Endothelial cell of hepatic sinusoid (primary cell): ENCODE data around the gene TOX3.

Experiments used
- in situ Hi-C: cut with HindIII; loops from 2 replicates; pipeline ENCODE4 v1.10.0; 2017; ENCODE audit warnings: low sequenced_read_pairs

TOX3 gene

DNA sequence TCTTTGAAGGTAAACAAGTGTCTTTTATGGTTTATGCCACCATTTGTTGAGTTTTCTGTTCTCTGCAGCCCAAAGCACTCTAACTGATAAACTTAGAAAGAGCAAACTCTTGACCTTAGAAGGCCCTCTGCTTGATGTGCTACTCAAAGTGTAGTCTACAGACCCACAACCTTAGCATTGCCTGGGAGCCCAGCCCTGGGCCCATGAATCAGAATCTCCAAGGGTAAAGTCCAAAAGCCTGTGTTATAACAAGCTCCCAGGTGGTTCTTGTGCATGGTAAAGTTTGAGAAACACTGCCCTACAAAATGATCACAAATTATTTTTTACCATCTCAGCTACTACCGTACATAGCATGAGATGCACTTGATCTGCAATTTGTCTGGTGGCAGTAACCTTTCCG, 6.0 kb downstream of the TOX3 start:
- in situ Hi-C loops, result loop anchor here (10.0 kb wide), 1 partner anchor 464 kb away; no protein-coding TSS in a partner anchor

DNA sequence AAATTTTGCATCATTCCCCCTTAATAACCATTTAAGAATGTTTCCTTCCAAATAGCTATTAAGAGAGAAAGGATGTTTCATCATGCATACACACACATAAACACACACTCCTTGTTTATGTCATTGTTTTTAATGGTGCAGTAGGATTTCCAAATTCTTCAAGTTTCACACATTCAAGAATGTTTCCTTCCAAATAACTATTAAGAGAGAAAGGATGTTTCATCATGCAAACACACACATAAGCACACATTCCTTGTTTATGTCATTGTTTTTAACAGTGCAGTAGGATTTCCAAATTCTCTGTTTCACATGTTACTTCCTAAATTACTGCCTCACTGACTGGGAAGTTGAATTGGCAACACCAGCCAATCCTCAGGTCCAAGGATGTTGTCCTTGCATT, 7.8 kb downstream of the TOX3 start:
- in situ Hi-C loops, result no loop called here

DNA sequence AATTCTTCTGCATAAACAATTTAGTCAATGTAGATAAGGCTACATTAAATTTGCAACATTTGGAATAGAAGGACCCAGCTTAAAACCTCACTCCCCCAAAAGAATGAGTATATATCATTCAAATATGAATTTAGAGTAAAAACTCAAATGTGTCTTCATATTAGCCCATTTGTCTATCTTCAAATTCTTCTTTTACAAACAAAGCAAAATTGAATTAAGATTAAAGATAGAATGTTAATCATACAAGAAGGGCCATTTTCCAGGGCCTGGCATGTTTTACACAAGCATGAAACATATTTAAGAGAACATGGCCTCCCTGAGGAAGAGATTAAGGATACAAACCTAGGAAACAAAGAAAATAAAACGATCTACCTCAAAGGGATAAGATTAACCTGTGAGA, 8.4 kb downstream of the TOX3 start:
- in situ Hi-C loops, result no loop called here

DNA sequence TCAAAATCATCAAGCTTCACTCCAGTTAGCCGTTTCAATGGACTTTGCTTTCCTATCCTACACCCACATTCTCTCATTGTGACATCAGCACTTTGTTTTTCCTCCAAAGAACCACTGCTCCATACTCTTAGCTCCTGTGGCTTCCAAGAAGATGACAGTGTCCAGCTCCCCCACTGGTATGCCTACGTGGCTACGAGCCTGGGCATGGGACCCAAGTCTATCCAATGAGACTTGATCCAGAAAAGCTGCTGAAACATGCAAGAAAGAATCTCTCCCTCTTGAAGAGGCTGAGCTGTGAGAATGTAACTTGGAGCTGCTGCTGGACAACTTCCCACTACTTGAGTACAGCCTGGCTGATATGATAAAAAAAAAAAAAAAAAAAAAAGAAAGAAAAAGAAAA, 9.4 kb downstream of the TOX3 start:
- in situ Hi-C loops, result no loop called here

DNA sequence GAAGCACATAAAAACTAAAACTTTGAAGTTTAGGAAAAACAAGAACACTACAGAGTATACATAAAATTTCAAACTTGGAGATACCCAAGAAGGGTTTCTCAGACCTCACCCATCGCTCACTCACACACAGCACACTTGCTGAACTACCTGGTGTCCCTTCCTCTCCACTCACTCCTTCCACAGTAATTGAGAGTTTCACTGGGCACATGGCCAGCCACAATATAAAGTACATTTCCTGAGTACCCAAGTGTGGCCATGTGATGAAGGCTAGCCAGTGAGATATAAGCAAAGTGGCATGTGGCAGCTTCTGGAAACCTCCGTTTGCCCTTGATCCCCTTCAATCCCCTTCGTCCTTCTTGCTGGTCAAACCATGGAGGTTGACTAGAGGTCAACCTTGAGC, 11.9 kb downstream of the TOX3 start:
- in situ Hi-C loops, result no loop called here

DNA sequence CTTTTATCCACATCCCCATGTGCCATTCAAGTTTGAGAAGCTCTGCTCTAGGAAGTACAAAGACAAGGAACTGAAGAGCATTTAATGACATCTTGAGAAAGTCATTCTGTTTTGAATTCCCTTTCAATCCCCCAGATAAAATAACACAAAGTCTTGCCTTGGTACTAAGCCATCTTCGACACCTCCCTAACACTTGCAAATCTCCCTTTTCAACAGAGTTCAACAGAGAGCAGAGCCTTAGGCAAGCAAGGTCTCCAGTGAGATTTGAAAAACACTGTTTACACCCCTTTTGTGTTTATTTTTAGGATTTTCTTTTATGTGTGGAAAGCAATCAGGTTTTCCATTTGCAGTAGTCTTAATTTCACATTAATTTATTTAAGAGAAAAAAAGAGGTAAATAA, 13.6 kb downstream of the TOX3 start:
- in situ Hi-C loops, result no loop called here

DNA sequence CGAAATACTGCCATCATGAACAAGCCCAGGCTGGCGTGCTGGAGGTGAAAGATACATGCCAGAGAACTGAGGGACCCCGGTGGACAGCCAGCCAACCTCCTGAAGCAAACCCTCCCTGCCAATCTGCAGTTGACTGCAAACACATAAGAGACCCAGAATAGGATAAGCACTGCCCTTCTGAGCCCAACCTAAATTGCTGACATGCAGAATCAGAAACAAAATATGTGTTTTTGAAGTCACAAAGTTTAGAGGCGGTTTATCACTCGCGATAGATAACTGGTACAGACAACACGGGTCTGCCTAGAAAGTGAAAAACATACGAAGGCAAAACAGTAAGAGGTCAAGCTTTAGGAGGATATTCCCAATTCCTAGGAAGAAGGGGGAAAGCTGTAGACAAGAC, 14.6 kb downstream of the TOX3 start:
- in situ Hi-C loops, result no loop called here

DNA sequence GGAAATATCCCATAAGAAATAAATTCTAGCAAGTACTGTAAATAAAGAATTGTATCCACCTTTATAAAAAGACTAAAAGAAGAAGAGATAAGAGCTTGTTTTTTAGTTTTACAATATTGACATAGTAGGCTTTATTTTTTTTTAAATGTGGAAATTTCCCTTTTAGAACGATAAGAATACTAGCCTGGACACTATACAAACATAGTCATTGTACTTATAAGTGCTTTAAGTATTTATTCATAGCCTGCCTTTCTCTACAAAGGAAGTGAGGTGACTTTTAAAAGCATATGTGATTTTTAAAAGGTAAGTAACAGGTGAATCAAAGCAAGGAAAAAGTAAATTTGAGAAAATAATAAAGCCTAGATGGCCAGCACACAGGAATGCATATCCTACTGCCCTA, 17.7 kb downstream of the TOX3 start:
- in situ Hi-C loops, result no loop called here

DNA sequence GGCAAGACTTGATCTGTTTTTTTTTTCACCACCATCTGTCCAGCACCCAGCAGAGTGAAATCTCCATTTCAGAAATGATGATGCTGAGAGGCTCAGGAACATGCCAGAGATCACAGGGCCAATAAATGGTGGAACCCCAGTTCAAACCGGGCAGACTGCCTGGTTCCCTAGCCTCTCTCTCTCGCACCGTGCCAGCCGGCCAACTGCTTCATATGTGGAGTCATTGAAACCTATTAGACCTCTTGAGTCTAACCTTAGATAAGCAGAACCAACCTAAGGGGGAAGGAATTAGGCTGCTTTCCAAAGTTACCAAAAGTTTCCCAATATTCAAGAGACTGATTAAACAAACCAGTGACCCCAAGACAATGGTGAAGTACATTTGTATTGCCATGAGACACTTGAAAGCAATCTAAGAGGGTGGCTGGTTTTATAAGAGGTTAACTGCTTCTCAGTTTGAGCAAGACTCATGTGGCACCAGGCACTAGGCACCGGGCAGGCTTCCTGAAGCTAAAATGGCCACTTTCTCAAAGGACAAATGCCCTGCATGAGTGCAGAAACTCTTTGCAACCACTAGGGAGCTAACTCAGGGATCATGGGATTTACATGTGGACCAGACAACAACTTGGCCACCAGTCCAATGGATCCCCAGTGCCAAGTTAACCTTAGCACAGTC, 18.4 kb downstream of the TOX3 start:
- in situ Hi-C loops, result no loop called here

DNA sequence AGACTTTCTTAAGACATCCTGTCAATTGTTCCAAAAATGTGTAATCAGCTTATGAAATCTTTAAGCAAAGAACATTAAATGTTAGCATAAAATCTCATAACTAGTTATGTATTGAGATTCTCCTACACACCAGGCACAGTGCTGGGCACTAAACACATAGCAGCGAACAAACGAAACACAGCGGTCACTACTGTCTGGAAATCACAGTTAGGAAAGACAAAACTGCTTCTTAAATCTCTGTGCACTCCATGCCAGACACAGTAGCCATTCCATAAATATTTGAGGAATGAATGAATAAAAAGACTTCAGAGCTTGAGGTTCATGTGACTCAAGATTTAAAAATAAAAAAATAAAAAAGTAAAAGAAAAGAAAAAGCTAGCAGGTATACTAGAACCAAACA, 20.1 kb downstream of the TOX3 start:
- in situ Hi-C loops, result no loop called here

DNA sequence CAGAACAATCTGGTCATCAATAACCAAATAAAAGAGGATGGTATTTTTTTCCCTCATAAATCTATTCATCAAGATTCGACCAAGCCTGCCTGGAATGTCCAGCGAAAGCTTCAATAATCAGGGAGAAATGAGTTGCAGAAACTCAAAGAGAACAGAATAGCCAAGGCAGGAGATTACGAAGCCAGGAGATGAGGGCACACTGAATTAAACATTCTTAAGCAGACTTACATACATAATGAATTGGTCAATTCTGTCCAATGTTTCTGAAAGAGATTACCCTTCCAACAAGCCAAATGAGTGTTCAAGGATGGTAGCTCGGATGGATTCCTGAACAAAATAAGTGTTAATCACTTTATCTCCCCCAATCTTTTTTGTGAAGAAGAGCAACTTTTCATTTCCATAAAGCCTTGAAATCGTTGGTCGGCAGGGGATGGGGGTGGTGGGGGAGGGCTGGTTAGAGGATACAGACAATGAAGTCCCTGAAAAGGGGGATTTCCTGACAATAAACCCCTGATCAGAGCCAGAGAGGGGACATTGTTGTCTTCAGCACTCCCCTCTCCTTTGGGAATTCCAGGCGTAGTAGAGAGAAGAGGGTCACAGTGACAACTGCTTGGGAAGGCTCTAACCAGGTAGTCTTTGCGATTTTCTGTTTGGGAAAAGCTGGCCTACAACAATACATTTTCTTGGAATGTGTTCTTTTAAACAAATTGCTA, 20.7 kb downstream of the TOX3 start:
- in situ Hi-C loops, result no loop called here

DNA sequence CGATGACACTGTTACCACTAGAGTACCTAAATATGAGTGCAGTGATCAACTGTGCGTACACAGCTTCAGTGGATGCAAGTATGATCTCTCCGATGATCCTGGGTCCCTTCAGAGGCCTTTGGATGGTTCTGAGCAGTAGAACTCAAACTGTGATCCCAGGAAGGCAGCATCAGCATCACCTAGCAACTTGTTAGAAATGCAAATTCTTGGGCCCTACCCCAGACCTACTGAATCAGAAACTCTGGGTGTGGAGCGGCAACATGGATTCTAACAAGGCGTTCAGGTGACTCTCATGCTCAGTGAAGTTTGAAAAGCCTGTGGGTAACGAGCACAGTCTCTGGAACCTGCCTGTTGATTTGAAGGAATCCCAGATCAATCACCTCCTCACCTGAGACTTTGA, 25.4 kb downstream of the TOX3 start:
- in situ Hi-C loops, result no loop called here

DNA sequence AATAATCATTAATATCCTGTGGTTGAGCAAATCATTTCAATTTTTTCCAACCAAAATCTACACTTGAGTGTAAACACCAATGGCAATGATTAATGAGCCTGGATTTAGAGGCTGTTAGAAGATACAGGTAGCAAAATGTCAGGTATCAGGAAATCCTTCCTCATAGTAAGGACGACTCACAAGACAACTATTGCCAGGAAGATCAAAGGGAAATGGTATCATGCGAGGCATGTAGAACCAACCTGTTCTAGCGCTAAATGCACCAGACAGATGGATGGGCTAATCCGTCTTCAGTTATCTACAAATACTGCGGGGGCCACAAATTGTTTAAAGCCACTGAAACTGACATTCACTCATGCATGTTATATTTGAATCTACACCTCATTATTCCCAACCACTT, 28.1 kb downstream of the TOX3 start:
- in situ Hi-C loops, result no loop called here

DNA sequence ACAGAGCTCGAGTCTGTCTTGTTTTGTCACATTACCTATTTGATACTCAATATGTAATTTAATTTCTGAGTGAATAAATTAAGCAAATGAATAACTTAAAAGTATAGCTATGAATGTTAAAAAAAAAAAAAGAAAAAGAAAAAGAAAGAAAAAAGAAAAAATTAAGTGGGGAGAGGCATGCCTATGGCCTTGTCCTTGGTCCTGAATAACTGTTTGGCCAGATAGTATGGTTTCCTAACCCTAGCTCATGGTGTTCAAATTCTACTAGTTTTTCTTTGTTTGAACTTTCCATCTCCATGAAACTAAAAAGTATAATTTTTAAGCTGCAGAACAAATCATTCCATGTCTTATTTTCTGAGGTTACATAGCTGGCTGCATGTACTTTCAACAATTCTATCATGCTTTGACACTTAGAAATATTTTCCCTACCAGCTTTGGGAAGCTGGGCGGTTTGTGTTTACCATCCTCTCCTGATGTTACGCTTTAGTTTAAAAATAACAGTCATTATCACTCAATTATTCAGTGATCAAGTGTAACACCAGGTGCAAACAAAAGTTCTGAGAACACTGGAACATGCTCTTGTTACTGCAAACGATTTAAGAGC, 31.8 kb downstream of the TOX3 start:
- in situ Hi-C loops, result no loop called here

DNA sequence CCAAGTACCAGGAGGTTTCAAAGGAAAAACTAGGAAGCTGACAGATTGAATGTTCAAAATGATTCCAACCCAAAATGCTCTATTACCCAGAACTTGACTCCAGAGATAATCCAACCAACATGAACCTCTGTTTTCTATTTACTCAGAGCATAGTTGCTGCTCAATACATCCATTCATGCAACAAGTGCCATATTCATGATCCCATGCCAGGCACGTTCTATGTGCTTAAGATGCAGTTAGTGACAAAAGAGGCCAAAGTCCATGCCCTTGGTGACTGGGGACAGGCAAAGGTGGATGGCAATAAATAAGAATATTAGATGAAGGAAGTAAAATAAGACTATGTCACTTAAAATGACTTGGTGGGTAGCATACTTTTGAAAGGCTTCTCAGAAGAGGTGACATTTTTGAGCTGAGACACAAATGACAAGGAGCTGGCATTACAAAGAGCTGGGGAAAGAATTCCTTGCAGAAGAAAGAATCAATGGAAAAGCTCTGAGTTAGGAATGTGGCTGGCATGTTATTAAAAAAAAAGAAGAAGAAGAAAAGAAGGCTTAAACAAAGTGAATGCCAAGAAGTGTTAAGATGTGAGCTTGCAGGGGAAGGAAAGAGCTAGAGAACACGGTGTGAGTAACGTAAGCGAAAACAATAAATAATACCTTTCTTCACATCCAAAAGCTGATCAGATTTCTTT, 34.5 kb downstream of the TOX3 start:
- in situ Hi-C loops, result no loop called here

DNA sequence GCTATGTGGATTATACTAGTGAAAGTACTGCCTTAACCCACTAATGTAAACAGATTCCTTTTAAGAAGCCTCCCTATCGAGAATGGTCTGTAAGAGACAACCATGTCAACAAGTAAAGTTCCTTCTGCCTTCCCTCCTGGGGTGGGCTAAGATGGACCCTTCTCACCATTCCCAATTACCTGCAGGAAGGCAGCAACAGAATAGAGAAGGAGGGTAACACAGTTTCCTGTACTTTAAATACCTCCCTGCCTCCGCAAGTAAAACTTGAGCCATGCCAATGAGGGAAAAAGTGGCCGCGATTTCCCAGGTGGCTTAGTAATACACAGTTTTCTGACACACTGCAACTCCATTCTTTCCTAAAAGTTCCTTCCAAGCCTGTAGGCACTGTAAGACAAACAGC, 45.2 kb downstream of the TOX3 start:
- in situ Hi-C loops, result no loop called here

DNA sequence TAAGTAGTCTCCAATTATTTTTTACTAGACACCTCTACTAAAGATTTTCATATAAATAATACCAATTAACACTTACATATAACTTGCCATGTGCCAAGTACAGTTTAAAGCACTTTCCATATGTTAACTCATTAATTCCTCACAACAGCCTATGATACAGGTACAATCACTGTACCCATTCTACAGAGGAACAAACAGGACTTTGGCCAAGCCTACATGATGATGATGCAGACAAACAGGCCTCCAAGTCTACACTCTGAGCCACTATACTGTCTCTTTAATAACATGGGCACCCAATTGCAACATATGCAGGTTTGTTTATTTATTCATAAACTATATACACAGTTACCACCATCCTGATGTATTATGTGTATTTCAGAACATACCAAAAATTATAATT, 46.0 kb downstream of the TOX3 start:
- in situ Hi-C loops, result no loop called here

DNA sequence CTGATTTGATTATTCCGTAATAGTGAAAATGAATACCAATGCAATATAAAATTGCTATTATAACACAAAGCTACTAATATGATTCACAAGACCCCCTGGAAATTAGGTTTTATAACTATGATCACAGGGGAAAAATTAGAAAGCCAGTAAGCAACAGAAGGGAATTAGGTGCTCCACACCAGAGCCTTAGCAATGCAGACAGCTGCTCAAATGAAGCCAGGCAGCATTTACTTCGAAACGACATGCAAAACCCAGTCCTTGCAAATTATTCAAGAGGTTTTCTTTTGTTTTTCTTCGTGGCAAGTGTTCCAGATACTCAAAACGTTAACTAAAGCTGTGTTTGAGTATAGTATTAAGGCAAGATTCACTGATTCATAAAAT, 47.9 kb downstream of the TOX3 start:
- in situ Hi-C loops, result no loop called here

DNA sequence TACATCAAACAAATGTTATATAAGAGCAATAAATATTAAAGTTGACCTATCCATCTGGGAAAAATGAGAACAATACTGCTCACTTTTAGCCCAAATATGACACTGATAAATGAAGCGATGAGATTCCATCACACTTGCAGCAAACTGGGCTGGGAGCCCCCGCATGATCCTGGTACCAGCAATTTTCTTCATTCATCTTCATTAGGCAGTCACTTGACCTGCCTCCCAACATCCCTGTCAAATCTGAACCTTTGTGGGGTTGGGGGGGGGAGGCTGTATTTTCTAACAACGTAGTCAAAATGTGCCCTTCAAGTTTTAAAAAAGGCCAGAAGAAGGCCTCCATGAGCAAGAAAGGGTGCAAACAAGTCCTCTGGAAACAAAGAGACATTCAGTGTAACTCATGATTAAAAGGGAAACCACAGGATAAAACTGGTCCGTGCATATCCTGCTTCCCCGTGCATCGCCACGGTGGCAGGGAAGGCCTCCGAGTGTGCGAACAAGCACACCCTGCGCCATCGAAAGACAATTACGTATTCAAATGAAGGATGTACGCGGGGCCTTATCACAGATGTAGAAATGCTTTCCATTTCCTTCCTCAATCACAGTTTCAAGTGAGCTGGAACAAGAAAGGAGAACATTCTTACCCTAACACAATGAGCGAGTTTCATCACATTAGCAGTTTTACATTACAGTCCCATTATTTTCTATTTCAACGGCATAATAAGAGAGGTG, 48.4 kb downstream of the TOX3 start:
- in situ Hi-C loops, result no loop called here

DNA sequence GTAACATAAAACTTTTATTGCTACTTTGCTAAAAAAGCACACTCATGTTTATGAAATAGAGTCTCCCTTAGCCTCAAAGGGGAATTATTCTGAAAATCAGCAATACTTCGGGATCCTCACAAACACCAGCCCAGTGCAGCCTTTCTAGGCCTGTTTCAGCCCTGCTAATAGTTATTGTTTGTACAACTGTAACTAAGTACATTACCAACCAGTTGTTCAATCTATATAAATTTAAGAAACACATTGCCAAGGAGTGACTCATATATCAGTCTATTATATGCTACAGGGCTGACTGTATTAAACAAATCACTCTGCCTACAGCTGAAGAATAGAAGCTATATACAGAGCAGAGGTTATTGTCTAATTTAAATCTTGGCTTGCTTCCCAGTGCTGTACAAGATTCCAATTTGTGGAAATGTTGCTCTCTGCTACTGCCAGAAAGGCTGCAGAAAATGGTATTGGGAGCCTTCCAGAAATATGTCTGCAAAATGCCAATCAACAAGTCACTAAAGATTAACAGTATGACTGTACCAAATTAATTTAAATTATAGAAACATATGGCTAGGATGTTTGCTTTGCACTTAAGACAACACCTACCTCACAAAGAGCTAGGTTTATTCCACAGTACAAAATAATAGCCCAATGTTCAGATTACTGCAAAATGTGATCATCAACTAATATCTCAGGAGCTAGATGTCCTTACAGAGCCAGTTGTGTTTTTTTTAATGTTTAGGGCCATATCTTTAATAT, 49.7 kb downstream of the TOX3 start:
- in situ Hi-C loops, result no loop called here
